Endothelial cell of umbilical vein (primary cell): Measurements from ENCODE around the gene COMT. TPM values are rescaled to one million over a fixed set of nuclear protein-coding genes. Genes with fewer than 3 reads are reported as not detected.

ENCODE experiments used
- BruUV-seq: library from RNA; stranded (reverse); fragments of 400-500 nt; replicated peaks from 2 replicates; lab custom pipeline; 2021; lab: Mats Ljungman, UMichigan
- CTCF ChIA-PET: fragments of 300-600, 350-600 bp; sonication (Branson Sonifier 250); formaldehyde crosslinking; loops from one replicate; lab custom pipeline; 2021; ENCODE audit warnings: antibody characterized with exemption, inconsistent platforms; lab: Charles Lee
- POLR2A ChIA-PET: fragments of 300-600, 350-600 bp; sonication (Branson Sonifier 250); formaldehyde crosslinking; loops from one replicate; lab custom pipeline; 2021; ENCODE audit warnings: antibody characterized with exemption, inconsistent platforms; lab: Charles Lee
- DNase-seq: peaks from one replicate; pipeline ENCODE4 v3.0.0-alpha.2; 2011; ENCODE audit warnings: low read depth, low spot score
- FAIRE-seq: peaks from 2 replicates; lab custom pipeline; 2011; peaks lifted over from hg19 to GRCh38; lab: Jason Lieb, UNC
- H2AFZ ChIP-seq: 2 replicates; pipeline ENCODE4 v1.6.0; 2012; ENCODE audit warnings: low read depth, low read length, control low read depth, inconsistent platforms
- H3K27ac ChIP-seq: 2 replicates; pipeline ENCODE4 v1.5.1; 2011; ENCODE audit warnings: low read depth, mild to moderate bottlenecking, control low read depth, low read length, moderate library complexity; ENCODE audit not compliant: insufficient read depth
- H3K27me3 ChIP-seq, 2 experiments: 2 replicates each; pipeline versions ENCODE4 v1.6.0 to v1.6.1; 2011; ENCODE audit warnings: low read length in 2 of 2, mixed read lengths in 1 of 2; ENCODE audit not compliant: control insufficient read depth in 2 of 2, insufficient read depth in 2 of 2
- H3K36me3 ChIP-seq, 2 experiments: 2 replicates in 1 of 2; 3 replicates in 1 of 2; pipeline ENCODE4 v1.5.1; 2011; ENCODE audit warnings: low read length in 2 of 2, mild to moderate bottlenecking in 1 of 2, moderate library complexity in 1 of 2; ENCODE audit not compliant: control insufficient read depth in 2 of 2, insufficient read depth in 2 of 2; ENCODE audit errors: extremely low read depth in 1 of 2
- H3K4me1 ChIP-seq: 3 replicates; pipeline ENCODE4 v1.5.1; 2011; ENCODE audit warnings: mild to moderate bottlenecking, low read length; ENCODE audit not compliant: control insufficient read depth, insufficient read depth; ENCODE audit errors: extremely low read depth
- H3K4me2 ChIP-seq: 2 replicates; pipeline ENCODE4 v1.6.1; 2011; ENCODE audit warnings: low read length, control low read depth, mixed read lengths; ENCODE audit not compliant: insufficient read depth
- H3K4me3 ChIP-seq, 3 experiments: fragments of 200-600 bp in 1 of 3; sonication (generic), shearing (Covaris generic) in 1 of 3; replicated peaks in 1 of 3; 2 replicates each; pipeline ENCODE4 v1.5.1; 2011 to 2016; ENCODE audit warnings: control low read depth in 3 of 3, low read length in 3 of 3, mild to moderate bottlenecking in 2 of 3, inconsistent platforms in 1 of 3, low read depth in 1 of 3, moderate library complexity in 1 of 3; ENCODE audit not compliant: insufficient read depth in 1 of 3
- H3K79me2 ChIP-seq: 2 replicates; pipeline ENCODE4 v1.6.0; 2012; ENCODE audit warnings: low read length, inconsistent platforms; ENCODE audit not compliant: control insufficient read depth, insufficient read depth
- H3K9ac ChIP-seq: replicated peaks from 2 replicates; pipeline ENCODE3; 2011; ENCODE audit warnings: low read length, control low read depth; ENCODE audit not compliant: insufficient read depth; ENCODE audit errors: extremely low read depth
- H3K9me1 ChIP-seq: replicated peaks from 3 replicates; pipeline ENCODE4 v1.6.0; 2011; ENCODE audit warnings: mild to moderate bottlenecking, low read length; ENCODE audit not compliant: control insufficient read depth, insufficient read depth; ENCODE audit errors: extremely low read depth
- H3K9me3 ChIP-seq: replicated peaks from 2 replicates; pipeline ENCODE4 v1.5.1; 2012; ENCODE audit warnings: low read length, inconsistent platforms; ENCODE audit not compliant: control insufficient read depth, insufficient read depth
- H4K20me1 ChIP-seq: replicated peaks from 2 replicates; pipeline ENCODE3; 2011; ENCODE audit warnings: mild to moderate bottlenecking, low read length; ENCODE audit not compliant: control insufficient read depth, insufficient read depth; ENCODE audit errors: extremely low read depth
- CTCF ChIP-seq, 2 donors: IDR thresholded peaks; 1 replicate in 1 of 2; 2 replicates in 1 of 2; pipeline ENCODE4 v1.5.1; 2011; ENCODE audit warnings: low read length in 2 of 2, mild to moderate bottlenecking in 2 of 2, moderate library complexity in 2 of 2, control low read depth in 1 of 2, inconsistent platforms in 1 of 2, low read depth in 1 of 2; ENCODE audit not compliant: insufficient read depth in 1 of 2; ENCODE audit errors: extremely low read depth in 1 of 2
- FOS ChIP-seq: IDR thresholded peaks from 2 replicates; pipeline ENCODE4 v1.6.1; 2011; ENCODE audit warnings: mild to moderate bottlenecking, low read length, moderate library complexity, borderline replicate concordance; ENCODE audit not compliant: insufficient read depth
- JUN ChIP-seq: IDR thresholded peaks from 2 replicates; pipeline ENCODE4 v1.6.1; 2011; ENCODE audit warnings: borderline replicate concordance, low read depth; ENCODE audit not compliant: insufficient read length, insufficient read depth
- MAX ChIP-seq: IDR thresholded peaks from 2 replicates; pipeline ENCODE4 v1.6.1; 2011; ENCODE audit not compliant: insufficient read depth, insufficient read length
- POLR2A ChIP-seq: IDR thresholded peaks from 2 replicates; pipeline ENCODE4 v1.6.1; 2012; ENCODE audit warnings: low read depth, mild to moderate bottlenecking, control low read depth, low read length
- POLR2AphosphoS5 ChIP-seq: IDR thresholded peaks from 2 replicates; pipeline ENCODE4 v1.6.1; 2012; ENCODE audit warnings: low read depth, mild to moderate bottlenecking, control low read depth, low read length, moderate library complexity; ENCODE audit not compliant: insufficient read depth
- dilution Hi-C: fragments of 300-500 bp; cut with MboI; formaldehyde crosslinking; loops from one replicate; pipeline ENCODE4 v1.15.0; 2019; ENCODE audit warnings: low sequenced_read_pairs; ENCODE audit not compliant: extremely low pct_ligation_motif_present
- intact Hi-C: fragments of 100-400 bp; cut with micrococcal nuclease; formaldehyde crosslinking; loops from one replicate; pipeline ENCODE4 v1.10.0; 2022
- polyA plus RNA-seq, 4 experiments: library from polyadenylated mRNA; depleted of rRNA in 3 of 4; stranded (reverse) in 3 of 4; unstranded in 1 of 4; fragments of >200 nt; gene quantifications; 2 replicates each; pipeline versions ENCODE4 v1.2.1 to v1.2.3, GENCODE V29; 2011 to 2012; ENCODE audit warnings: missing spikeins in 1 of 4
- total RNA-seq: library from RNA; stranded (reverse); gene quantifications from 2 replicates; pipeline ENCODE4 v1.2.3, GENCODE V29; 2021

COMT gene
- total and polyA plus RNA-seq, 2 donors (not counting 3 experiments of a cell fraction or from before 2014, with no cell fraction given) = 221 to 537 TPM

DNA sequence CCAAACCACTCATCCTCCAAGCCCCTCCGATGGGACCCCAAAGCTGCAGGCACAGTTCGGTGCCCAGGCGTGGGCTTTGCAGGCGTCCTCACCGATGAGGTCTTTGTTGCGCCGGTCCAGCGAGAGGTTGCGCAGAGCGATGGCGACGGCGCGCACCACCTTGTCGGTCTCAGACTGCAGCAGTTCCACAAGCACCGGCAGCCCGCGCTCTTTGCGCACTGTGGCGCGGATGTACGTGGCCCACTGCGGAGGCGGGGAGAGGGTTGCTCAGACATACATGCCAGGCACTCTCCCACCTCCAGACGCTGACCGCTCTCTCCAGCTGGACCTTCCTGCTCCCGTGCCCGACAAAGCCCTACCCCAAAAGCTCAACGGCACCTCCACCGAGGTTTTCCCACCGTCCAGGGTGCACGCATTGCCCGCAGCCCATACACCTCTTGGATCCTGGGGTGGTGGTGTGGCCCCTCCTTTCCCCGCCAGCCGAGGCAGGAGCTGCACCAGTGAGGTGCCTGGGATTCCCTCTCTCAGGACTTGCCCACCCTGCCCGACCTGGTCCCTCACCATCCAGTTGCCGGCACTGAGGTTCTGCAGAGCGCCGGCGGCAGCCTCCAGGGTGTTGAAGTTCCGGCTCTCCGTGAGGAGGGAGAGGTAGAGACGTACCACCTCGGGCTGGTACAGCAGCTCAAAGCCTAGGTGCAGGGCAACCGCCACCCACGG lies 32.1 kb downstream of the COMT start:
- intact Hi-C loops = loop anchor here (2.0 kb wide), 1 partner anchor 21 kb away; no protein-coding TSS in a partner anchor
- dilution Hi-C loops = no loop called here

More for the DNA sequence above, 32.1 kb downstream of the COMT start:
- H3K4me1 ChIP-seq = peaks cover 19% of the 10 kb centered on the region
- FAIRE-seq = no peak
- no peak overlapping the region for H3K9ac ChIP-seq
- no peak overlapping the region for H3K4me2 ChIP-seq
- no peak overlapping the region for H2AFZ ChIP-seq
- CTCF ChIA-PET = interaction anchor here (0.8 to 12.2 kb wide), 10 partner anchors 10 to 243 kb away, joined by 3 to 304 read pairs (median 7); partner anchors contain the start of gene TANGO2
- H3K9me3 ChIP-seq = no peaks in the 10 kb centered on the region
- BruUV-seq = no TSS peak
- no peaks in the 10 kb centered on the region for H3K27me3 ChIP-seq
- H3K9me1 ChIP-seq = no peaks in the 10 kb centered on the region
- H3K4me3 ChIP-seq = no peak overlapping the region
- DNase-seq = no peak
- H3K79me2 ChIP-seq = no peaks in the 10 kb centered on the region
- POLR2A ChIA-PET = interaction anchor here (0.6 to 2.0 kb wide), 5 partner anchors 10 to 40 kb away, joined by 3 to 8 read pairs (median 5); no protein-coding TSS in a partner anchor
- H3K27ac ChIP-seq = no peak overlapping the region
- no peaks in the 10 kb centered on the region for H4K20me1 ChIP-seq
- H3K36me3 ChIP-seq = peaks cover 14 to 56% of the 10 kb centered on the region in 2 experiments
- TF ChIP-seq POLR2A (no peak), POLR2AphosphoS5 (no peak), FOS (no peak), CTCF (IDR thresholded peaks at IDR 0.05; ENCODE audit: extremely low read depth in 1 of 2, insufficient read depth in 1 of 2, low read depth in 1 of 2, low read length in 2 of 2) (no peak), MAX (no peak), JUN (no peak)
